HG03342 (cell line): ENCODE data around the gene FBXO42.

ENCODE experiments used
- ATAC-seq: cut with Tn5 transposase; IDR thresholded peaks from one replicate; pipeline ENCODE4 v1.9.1; 2021; ENCODE audit warnings: mild to moderate bottlenecking, moderate library complexity; ENCODE audit not compliant: unreplicated experiment

Gene FBXO42

GRCh38 chr1:16206547-16207317 is 145.5 kb downstream of the FBXO42 start:
- peak; percentile 69 for ATAC-seq

- ATAC-seq: peak; percentile 7
Measured at GRCh38 chr1:16205891-16206546, 146.3 kb downstream of the FBXO42 start.

GRCh38 chr1:16205334-16205671 is 147.0 kb downstream of the FBXO42 start:
- no peak for ATAC-seq

- no peak for ATAC-seq
Measured at GRCh38 chr1:16204634-16205333, 147.5 kb downstream of the FBXO42 start.

- no peak for ATAC-seq
Measured at GRCh38 chr1:16204216-16204615, 148.1 kb downstream of the FBXO42 start.

- no peak for ATAC-seq
Measured at GRCh38 chr1:16203550-16203949, 148.7 kb downstream of the FBXO42 start.

GRCh38 chr1:16202281-16203210 is 149.7 kb downstream of the FBXO42 start:
- no peak for ATAC-seq

GRCh38 chr1:16199700-16200099 is 152.6 kb downstream of the FBXO42 start:
- no peak for ATAC-seq

- ATAC-seq: no peak
Measured at GRCh38 chr1:16199157-16199501, 153.2 kb downstream of the FBXO42 start.

- ATAC-seq: no peak
Measured at GRCh38 chr1:16198444-16199156, 153.7 kb downstream of the FBXO42 start.

GRCh38 chr1:16196874-16197273 is 155.4 kb downstream of the FBXO42 start:
- ATAC-seq: no peak
